Stimulated activated naive CD8-positive, alpha-beta T cell treated with anti-CD3 and anti-CD28 coated beads, Interleukin-15, Interleukin-2, amounts not matched to agents 100 U/mL and 50 U/mL, for 24 hours (primary cell): ENCODE results near the gene TIE1.
"Not testable (repeated sequence)": the region's sequence is repeated elsewhere in the genome, so short reads cannot be mapped to it uniquely, and the experiment has no call there.

Experiments
- ATAC-seq: fragments of 150-1000 bp; cut with Tn5 transposase; one replicate; pipeline ENCODE4 v1.10.0; 2021
- DNase-seq: peaks from one replicate; pipeline ENCODE4 v3.0.0; 2021

TIE1 gene

DNA sequence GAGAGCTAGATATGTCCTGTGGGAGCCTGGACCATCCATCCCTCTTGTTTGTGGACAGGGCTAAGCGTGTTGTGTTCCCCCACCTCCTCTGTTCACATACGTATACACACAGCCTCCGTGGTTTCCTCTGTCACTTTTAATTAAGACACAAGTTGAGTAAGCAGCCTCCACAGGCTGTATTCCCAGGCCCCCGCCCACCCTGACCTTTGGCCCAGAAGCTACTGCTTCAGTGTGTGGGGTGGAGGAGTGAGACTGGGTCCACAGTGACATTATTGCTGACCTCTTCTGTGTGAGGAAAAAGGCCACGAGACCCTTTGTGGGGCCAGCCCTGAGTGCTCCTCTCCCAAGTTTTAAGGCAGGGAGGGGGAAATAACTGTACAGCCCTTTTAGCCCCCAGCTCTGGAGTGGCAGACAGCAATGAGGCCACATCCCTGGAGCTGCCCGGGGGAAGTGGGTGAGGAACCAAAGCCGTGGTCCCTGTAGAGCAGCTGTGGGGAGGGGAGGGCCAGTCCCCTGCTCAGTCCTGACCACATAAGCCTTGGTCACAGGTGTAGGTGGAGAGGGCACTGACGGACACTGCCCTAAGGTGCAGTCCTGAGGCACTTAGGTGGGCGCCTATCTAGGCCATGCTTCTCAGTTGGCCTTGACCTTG is 62.6 kb downstream of the TIE1 start:
- ATAC-seq: no peak
- DNase-seq: peak; percentile 39

DNA sequence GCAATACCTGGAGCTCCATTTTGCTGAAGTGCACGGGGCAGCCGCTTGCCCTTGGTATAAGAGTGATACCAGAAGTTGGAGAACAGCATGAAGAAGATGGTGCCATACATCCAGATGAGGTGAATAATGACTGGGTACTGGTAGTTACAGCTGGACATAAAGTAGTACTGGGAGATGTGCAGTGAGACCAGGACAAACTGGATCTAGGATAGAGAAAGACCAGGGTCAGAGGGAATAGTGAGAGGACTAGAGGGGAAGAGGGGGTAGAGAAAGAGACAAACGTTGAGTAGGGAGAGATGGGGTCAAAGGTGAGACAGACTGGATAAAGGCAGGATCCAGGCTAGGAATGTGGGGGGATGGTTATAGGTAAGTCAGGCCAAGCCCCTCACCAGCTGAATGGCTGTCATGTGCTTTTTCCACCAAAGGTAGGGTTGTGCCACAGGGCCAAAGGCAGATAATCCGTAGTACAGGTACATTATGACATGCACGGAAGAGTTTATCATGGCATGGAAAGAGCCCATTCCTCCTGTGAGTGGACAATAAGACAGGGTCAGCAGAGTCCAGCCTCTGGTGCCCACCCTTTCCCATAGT is 63.2 kb downstream of the TIE1 start:
- no peak for ATAC-seq
- no peak for DNase-seq

DNA sequence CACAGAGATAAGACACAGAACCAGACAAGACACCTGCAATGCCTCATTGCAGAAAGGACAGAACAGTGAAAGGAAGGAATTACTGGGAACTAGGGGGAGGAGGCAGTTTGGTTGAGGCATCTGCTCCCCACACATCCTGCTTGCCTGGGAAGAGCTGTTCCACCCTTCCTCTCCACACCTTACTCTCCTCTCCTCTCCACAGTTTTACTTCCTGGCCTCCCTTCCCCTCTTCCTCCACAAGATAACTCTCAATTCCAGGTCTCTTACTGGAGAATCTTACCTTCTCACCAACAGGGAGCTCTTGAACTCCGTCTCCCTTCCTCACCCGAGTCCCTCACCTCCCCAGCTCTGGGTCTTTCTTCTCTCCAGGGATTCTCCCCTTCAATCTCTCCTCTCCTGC is 64.9 kb downstream of the TIE1 start:
- ATAC-seq (no peak), DNase-seq (no peak)

DNA sequence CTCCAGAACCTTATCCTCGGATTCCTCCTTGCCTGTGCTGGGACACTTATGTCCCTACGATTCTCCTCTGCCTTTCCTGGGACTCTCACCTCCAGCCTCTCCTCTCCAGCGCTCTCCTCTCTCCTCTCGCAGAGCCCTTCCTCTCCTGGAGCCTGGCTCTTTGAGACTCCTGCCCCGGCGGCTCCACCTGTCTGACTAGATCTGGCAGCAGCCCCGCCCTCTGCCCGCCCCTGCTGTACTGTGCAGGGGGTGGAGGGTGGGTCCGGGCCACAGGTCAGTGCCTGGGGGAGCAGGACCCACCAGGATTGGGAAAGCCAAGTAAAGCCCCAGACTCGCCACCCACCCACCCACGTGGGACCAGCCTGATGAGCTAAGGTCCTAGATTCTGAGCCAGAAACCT is 65.4 kb downstream of the TIE1 start:
- ATAC-seq: no peak
- DNase-seq: peak; percentile 34

DNA sequence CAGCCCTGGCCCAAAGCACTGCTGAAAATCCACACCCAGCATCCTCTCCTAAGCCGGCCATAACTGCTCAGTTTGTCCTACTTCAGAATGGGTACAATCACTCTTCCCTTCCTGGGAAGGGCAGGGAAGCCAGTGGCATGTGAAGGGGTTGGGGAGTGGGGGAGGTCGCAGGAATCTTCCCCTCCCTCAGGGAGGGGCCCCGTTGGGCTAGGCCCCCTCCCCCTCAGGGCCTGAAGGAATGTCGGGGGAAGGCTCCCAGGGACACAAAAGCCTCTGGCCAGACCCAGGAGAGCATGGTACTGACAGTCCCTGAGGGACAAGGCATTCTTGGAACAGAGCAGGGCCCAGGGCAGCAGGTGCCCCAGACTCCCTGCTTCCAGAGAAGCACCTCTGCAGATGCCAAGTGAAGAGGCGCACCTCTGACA is 65.8 kb downstream of the TIE1 start:
- no peak for ATAC-seq

DNA sequence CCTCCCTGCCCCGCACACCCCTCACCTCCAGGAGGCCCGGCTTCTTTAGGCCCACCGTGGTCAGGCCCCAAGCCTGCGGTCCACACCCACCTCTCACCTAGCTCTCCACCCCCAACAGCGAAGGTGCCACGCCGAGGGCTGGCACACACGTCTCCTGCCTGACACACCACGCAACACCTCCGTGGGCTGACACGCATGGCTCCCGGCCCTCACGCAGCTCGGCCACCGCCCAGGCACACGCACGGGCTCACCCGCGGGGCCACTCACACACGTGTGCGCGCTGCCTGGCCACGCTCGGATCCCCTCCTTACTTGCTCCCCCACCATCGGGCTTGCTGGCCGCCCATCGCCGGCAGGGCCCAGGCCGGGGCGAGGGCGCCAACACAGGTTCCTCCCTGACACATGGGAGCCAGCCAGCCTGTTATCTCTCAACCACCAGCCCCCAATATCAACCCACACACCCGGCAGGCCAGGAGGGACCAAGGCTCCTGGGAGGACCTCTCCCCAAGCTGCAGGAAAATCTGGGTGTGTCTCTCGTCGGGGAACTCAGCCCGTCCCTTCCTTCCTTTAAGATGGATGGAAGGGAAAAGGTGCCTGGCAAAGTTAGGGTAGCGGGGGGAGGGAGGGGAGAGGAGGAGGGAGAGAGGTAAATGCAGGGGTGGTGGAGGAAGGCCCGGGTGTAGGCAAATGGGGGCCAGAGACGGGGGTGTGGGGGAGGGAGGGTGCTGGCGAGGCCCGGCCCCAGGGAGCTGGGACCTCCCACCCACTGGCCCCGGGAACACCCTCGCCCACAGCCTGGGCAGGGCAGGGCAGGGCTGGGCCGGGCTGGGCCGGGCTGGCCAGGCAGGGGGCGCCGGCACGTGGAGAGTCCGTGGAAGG is 66.5 kb downstream of the TIE1 start:
- ATAC-seq (peak; percentile 60), DNase-seq (peak; percentile 42)

More for the DNA sequence above, 65.8 kb downstream of the TIE1 start:
- DNase-seq: no peak

DNA sequence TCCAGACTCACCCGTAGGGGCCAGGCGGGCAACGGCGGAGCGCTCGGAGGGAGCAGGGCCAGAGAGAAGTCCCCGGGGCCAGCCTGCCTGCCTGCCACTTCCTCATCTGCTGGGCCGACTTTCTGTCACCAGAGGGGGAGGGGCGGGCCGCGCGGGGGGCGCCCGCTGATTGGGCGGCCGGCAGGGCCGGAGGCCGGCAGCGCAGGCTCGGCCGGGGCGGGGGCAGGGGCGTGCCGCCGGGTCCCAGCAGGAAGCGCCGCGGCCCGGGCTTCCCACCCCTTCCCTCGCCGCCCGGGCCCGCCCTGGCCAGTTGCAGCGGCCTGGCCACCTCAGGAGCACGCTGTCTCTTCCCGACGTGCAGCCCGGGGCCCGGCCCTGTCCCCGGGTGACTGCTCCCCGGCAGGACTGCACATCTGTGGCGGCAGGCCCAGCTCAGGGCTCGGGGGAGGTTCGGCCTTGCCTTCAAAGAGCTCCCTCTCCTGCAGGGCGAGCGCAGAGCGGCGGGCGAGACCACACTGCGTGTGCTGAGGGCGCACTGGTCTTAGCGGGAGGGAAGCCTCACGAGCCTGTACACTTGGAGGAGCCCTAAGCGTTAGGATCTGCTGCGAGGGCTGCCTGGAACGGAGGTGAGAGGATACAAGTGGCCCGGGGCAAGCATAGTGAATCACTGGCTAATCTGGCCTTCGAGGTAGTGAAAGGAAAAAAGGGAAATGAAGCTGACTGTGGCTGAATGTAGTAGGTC is 67.3 kb downstream of the TIE1 start, which contains the start of gene ELOVL1:
TSS of gene ELOVL1 (minus strand) at position 108 of the 742 bp plus-strand sequence. CDS start 2,402 bp downstream, outside the sequence.
- ATAC-seq: peak; percentile 87

DNA sequence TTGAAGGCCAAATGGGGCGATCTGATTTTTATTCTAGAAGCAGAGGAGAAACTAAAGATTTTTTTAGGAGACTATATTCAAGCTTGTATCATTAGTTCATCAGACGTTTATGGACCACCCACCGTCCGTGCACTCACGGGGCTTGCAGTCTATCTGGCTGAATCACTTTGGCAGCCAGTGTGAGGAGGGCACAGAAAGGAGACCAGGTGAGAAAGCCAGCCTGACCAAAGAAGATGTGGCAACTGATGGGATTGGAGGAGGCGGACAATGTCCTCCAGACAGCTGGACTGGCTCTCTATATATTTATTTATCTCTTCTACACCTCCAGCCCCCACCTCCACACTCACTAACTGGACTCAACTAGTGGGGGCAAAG is 67.9 kb downstream of the TIE1 start:
- no peak for ATAC-seq
- no peak for DNase-seq

More for the DNA sequence above, 67.3 kb downstream of the TIE1 start, which contains the start of gene ELOVL1:
- DNase-seq: peak; percentile 95

DNA sequence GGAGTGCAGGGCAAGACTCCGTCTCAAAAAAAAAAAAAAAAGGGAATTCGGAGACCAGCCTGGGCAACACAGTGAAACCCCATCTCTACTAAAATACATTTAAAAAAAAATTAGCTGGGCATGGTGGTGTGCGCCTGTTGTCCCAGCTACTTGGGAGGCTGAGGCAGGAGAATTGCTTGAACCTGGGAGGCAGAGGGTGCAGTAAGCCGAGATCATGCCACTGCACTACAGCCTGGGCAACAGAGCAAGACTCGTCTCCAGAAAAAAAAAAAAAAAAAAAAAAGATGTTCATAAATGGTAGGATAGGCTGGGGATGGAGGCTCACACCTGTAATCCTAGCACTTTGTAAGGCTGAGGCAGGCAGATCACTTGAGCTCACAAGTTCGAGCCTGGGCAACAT is 69.0 kb downstream of the TIE1 start:
- not testable (repeated sequence) for DNase-seq, ATAC-seq

DNA sequence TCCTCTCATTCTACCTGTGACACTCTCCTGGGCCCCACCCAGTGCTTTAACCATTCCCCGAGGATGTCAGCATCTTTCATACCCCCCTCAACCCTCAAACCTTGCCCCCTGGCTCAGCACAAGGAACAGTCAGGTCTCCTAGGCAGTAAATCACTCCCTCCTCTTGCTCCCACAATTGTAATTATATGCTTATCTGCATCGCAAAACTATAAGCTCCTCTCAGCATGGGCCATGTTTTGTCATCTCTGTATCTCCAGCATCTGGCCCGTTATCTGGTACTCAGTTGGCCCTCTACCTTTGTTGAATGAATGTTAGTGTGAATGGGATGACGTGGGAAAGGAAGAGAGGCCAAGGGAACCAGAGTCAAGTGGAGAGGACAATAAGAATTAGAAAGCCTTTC is 69.8 kb downstream of the TIE1 start:
- DNase-seq: no peak
- no peak for ATAC-seq

DNA sequence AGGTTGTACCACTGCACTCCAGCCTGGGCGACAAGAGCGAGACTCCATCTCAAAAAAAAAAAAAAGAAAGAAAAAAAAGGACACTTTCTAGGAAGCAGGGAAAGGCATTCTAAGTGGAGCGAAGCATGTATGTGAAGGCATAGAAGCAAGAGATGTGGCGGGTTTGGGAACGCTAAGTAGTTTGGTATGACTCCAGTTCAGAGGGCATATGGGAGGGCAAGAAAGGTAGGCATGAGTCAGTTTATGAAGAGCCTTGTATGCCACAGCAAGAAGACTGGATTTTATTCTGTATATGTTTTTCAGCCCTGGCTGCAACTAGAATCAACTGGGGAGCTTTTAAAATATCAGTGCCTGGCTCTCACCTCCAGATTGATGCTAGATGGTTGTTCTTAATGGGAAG is 71.4 kb downstream of the TIE1 start:
- no peak for DNase-seq
- no peak for ATAC-seq
